HepG2 (cell line): ENCODE measurements around the gene CGNL1. TPM values are rescaled to one million over a fixed set of nuclear protein-coding genes. Genes with fewer than 3 reads are reported as not detected.

Source experiments
- ATAC-seq: fragments of 200-7000 bp; cut with Tn5 transposase; 3 replicates; pipeline ENCODE4 v1.9.1; 2020; ENCODE audit warnings: mild to moderate bottlenecking, moderate library complexity
- BruUV-seq: library from RNA; stranded (reverse); fragments of 400-500 nt; replicated peaks from 2 replicates; lab custom pipeline; 2021; lab: Mats Ljungman, UMichigan
- CTCF ChIA-PET: fragments of 300-600 bp; formaldehyde crosslinking; extraction: SDS; loops from one replicate; lab custom pipeline; 2021; ENCODE audit warnings: low total read pairs, inconsistent platforms, low intra/inter-chr PET ratio; lab: Yijun Ruan, JAX
- POLR2A ChIA-PET: fragments of 350-600 bp; sonication (Branson Sonifier 250); formaldehyde crosslinking; loops from one replicate; lab custom pipeline; 2020; ENCODE audit warnings: antibody characterized with exemption, inconsistent platforms; lab: Yijun Ruan, JAX
- DNase-seq: peaks from one replicate; pipeline ENCODE4 v3.0.0-alpha.2; 2015; ENCODE audit warnings: low spot score
- FAIRE-seq: peaks from 3 replicates; lab custom pipeline; 2011; peaks lifted over from hg19 to GRCh38; lab: Jason Lieb, UNC
- H2AFZ ChIP-seq: one replicate; pipeline ENCODE4 v1.6.1; 2011; ENCODE audit warnings: low read length, inconsistent platforms
- H3K27ac ChIP-seq: fragments of 300-600 bp; 3 replicates; pipeline ENCODE4 v1.8.0; 2011; ENCODE audit warnings: mixed run types, mild to moderate bottlenecking, mixed read lengths, low read length, inconsistent platforms; ENCODE audit not compliant: insufficient read depth; ENCODE audit errors: extremely low read length
- H3K27me3 ChIP-seq, 2 experiments: fragments of 200-600 bp in 1 of 2; 2 replicates in 1 of 2; 3 replicates in 1 of 2; pipeline versions ENCODE4 v1.6.0 to v1.8.0; 2011; ENCODE audit warnings: low read length in 2 of 2, mild to moderate bottlenecking in 2 of 2, moderate library complexity in 2 of 2, inconsistent platforms in 1 of 2; ENCODE audit not compliant: insufficient read depth in 2 of 2, control insufficient read depth in 1 of 2
- H3K36me3 ChIP-seq, 2 experiments: fragments of 200-600 bp in 1 of 2; replicated peaks in 1 of 2; 2 replicates in 1 of 2; 3 replicates in 1 of 2; pipeline versions ENCODE4 v1.5.1 to v1.8.0; 2011; ENCODE audit warnings: low read length in 2 of 2, inconsistent platforms in 1 of 2; ENCODE audit not compliant: insufficient read depth in 2 of 2, control insufficient read depth in 1 of 2
- H3K4me1 ChIP-seq: 2 replicates; pipeline ENCODE4 v1.5.1; 2012; ENCODE audit warnings: low read length, inconsistent platforms; ENCODE audit not compliant: insufficient read depth
- H3K4me2 ChIP-seq: 2 replicates; pipeline ENCODE4 v1.6.0; 2011; ENCODE audit warnings: low read depth, low read length, inconsistent platforms
- H3K4me3 ChIP-seq, 3 experiments: fragments of 200-600 bp in 1 of 3; sonication (generic), shearing (Covaris generic) in 1 of 3; replicated peaks in 1 of 3; 2 replicates each; pipeline ENCODE4 v1.5.1; 2011 to 2016; ENCODE audit warnings: low read length in 3 of 3, inconsistent platforms in 2 of 3, low read depth in 2 of 3, mild to moderate bottlenecking in 2 of 3, control low read depth in 1 of 3, mixed read lengths in 1 of 3; ENCODE audit not compliant: insufficient read depth in 1 of 3
- H3K79me2 ChIP-seq: one replicate; pipeline ENCODE4 v1.6.1; 2011; ENCODE audit warnings: low read length, inconsistent platforms; ENCODE audit not compliant: insufficient read depth
- H3K9ac ChIP-seq: 2 replicates; pipeline ENCODE4 v1.6.0; 2011; ENCODE audit warnings: mild to moderate bottlenecking, low read depth, low read length, inconsistent platforms; ENCODE audit not compliant: insufficient read depth
- H3K9me3 ChIP-seq: 2 replicates; pipeline ENCODE4 v1.5.1; 2012; ENCODE audit warnings: mild to moderate bottlenecking, low read length
- H4K20me1 ChIP-seq: 2 replicates; pipeline ENCODE4 v1.6.0; 2011; ENCODE audit warnings: inconsistent platforms, mild to moderate bottlenecking, low read length, moderate library complexity; ENCODE audit not compliant: insufficient read depth
- ATF7-NPFF ChIP-seq: sonication (generic); formaldehyde crosslinking; IDR thresholded peaks from 2 replicates; pipeline ENCODE4 v1.8.1; 2023; ENCODE audit warnings: mild to moderate bottlenecking, low read depth, missing genetic modification reagents, moderate library complexity
- CENPBD1 ChIP-seq: sonication (generic); formaldehyde crosslinking; IDR thresholded peaks from 2 replicates; pipeline ENCODE4 v1.8.0; 2022; ENCODE audit warnings: missing genetic modification reagents, low read depth, mild to moderate bottlenecking, borderline replicate concordance
- DBP ChIP-seq: sonication (generic); formaldehyde crosslinking; IDR thresholded peaks from 2 replicates; pipeline ENCODE4 v1.4.0; 2020; ENCODE audit warnings: missing genetic modification reagents; ENCODE audit errors: not compliant biosample characterization
- HMGXB4 ChIP-seq, 2 experiments: sonication (generic) in 1 of 2; formaldehyde crosslinking in 1 of 2; IDR thresholded peaks; 2 replicates each; pipeline versions ENCODE4 v1.4.0 to v1.6.1; 2018 to 2020; ENCODE audit warnings: missing genetic modification reagents in 2 of 2, borderline replicate concordance in 1 of 2, low read depth in 1 of 2, mild to moderate bottlenecking in 1 of 2, missing biosample characterization in 1 of 2
- KDM4B ChIP-seq: sonication (generic); formaldehyde crosslinking; IDR thresholded peaks from 2 replicates; pipeline ENCODE4 v1.4.0; 2020; ENCODE audit warnings: missing genetic modification reagents
- MBD4 ChIP-seq: IDR thresholded peaks from 2 replicates; pipeline ENCODE4 v1.6.1; 2012; ENCODE audit warnings: low read length, inconsistent platforms, borderline replicate concordance
- NPAS2 ChIP-seq: sonication (generic); formaldehyde crosslinking; IDR thresholded peaks from 2 replicates; pipeline ENCODE4 v1.8.0; 2022; ENCODE audit warnings: mild to moderate bottlenecking, missing genetic modification reagents, borderline replicate concordance
- RBFOX2 ChIP-seq: fragments of 200-400 bp; formaldehyde crosslinking; IDR thresholded peaks from 2 replicates; pipeline ENCODE4 v1.6.1; 2017; ENCODE audit warnings: low read depth, mild to moderate bottlenecking, low read length
- SALL2 ChIP-seq: sonication (generic); formaldehyde crosslinking; IDR thresholded peaks from 2 replicates; pipeline ENCODE4 v1.8.1; 2023; ENCODE audit warnings: mild to moderate bottlenecking, missing genetic modification reagents, inconsistent platforms
- SMYD3 ChIP-seq: sonication (generic); formaldehyde crosslinking; IDR thresholded peaks from 2 replicates; pipeline ENCODE4 v1.8.1; 2023; ENCODE audit warnings: mild to moderate bottlenecking, missing genetic modification reagents
- STAT6 ChIP-seq: sonication (generic); formaldehyde crosslinking; IDR thresholded peaks from 2 replicates; pipeline ENCODE4 v1.4.0; 2020; ENCODE audit warnings: missing genetic modification reagents, mild to moderate bottlenecking, borderline replicate concordance
- TFAP4 ChIP-seq: sonication (generic); IDR thresholded peaks from 2 replicates; pipeline ENCODE4 v1.6.1; 2016; ENCODE audit warnings: low read depth, borderline replicate concordance
- ZEB1 ChIP-seq: IDR thresholded peaks from 2 replicates; pipeline ENCODE4 v1.6.1; 2012; ENCODE audit warnings: mild to moderate bottlenecking, low read depth, inconsistent platforms; ENCODE audit not compliant: insufficient replicate concordance
- ZNF546 ChIP-seq: sonication (generic); formaldehyde crosslinking; conservative IDR thresholded peaks from 2 replicates; pipeline ENCODE4 v1.8.1; 2023; ENCODE audit warnings: mild to moderate bottlenecking, missing genetic modification reagents
- ZNF740 ChIP-seq: sonication (generic); formaldehyde crosslinking; IDR thresholded peaks from 2 replicates; pipeline ENCODE4 v1.4.0; 2020; ENCODE audit warnings: missing genetic modification reagents
- WGBS: methylation state at CpG from one replicate; pipeline ENCODE4 v1.1.6; 2017; ENCODE audit warnings: low lambda C conversion rate; 5-methylcytosine and 5-hydroxymethylcytosine counted together
- in situ Hi-C: cut with HindIII; loops from 2 replicates; pipeline ENCODE4 v1.10.0; 2017; ENCODE audit warnings: low pct_unique_long_range_greater_than_20kb; ENCODE audit not compliant: extremely low pct_ligation_motif_present
- intact Hi-C: fragments of 100-400 bp; cut with micrococcal nuclease; formaldehyde crosslinking; loops from one replicate; pipeline ENCODE4 v1.10.0; 2022; ENCODE audit not compliant: unreplicated experiment
- polyA plus RNA-seq, 8 experiments: library from polyadenylated mRNA; depleted of rRNA in 3 of 8; stranded (reverse) in 7 of 8; unstranded in 1 of 8; fragments of >200 nt; fragmentation: Illumina TruSeq in 4 of 8; extraction: Trizol in 4 of 8; gene quantifications; 2 replicates each; pipeline versions ENCODE4 v1.2.1 to v1.2.3, GENCODE V29; 2011 to 2016; ENCODE audit warnings: low read depth in 4 of 8, missing spikeins in 1 of 8, mixed read lengths in 1 of 8; ENCODE audit not compliant: insufficient read depth in 1 of 8
- total RNA-seq, 5 experiments: library from RNA; depleted of rRNA; stranded (reverse); fragments of >200 nt; fragmentation: Illumina TruSeq; extraction: Trizol; gene quantifications; 2 replicates each; pipeline ENCODE4 v1.2.3, GENCODE V29; 2016; ENCODE audit warnings: low read depth in 1 of 5

Gene CGNL1
- total and polyA plus RNA-seq, 2 of the 13 experiments (the other 11 are each of a cell fraction or from before 2014, with no cell fraction given), result 5.6 to 15.6 TPM

GRCh38 chr15:57538821-57539220 lies 162.5 kb downstream of the CGNL1 start:
- ATAC-seq, result no peak
- H3K36me3 ChIP-seq, result peaks cover 0 to 8% of the 10 kb centered on the region in 2 experiments; a peak in 3 of 5 replicates
- intact Hi-C loops (no loop called here), in situ Hi-C loops (loop anchor here (25.0 kb wide), 3 partner anchors 377 to 1052 kb away; no protein-coding TSS in a partner anchor)
- no peaks in the 10 kb centered on the region for H3K79me2 ChIP-seq
- H3K4me3 ChIP-seq, result no peak overlapping the region
- H2AFZ ChIP-seq, result no peak overlapping the region
- H3K4me2 ChIP-seq, result no peak overlapping the region
- ChIA-PET POLR2A (no interaction called here), CTCF (interaction anchor here (1.4 kb wide), 1 partner anchor 198 kb away, joined by 3 read pairs; no protein-coding TSS in a partner anchor)
- H3K27me3 ChIP-seq, result no peaks in the 10 kb centered on the region
- no peak for FAIRE-seq
- peaks cover 14% of the 10 kb centered on the region for H3K4me1 ChIP-seq
- no peaks in the 10 kb centered on the region for H4K20me1 ChIP-seq
- 96% methylated on average over 7 of the region's 9 CpGs for WGBS
- no peaks in the 10 kb centered on the region for H3K9me3 ChIP-seq
- H3K27ac ChIP-seq, result no peak overlapping the region
- no peak overlapping the region for H3K9ac ChIP-seq
- no peak for DNase-seq
- no TSS peak for BruUV-seq
- TF ChIP-seq KDM4B (CRISPR knock-in tag) (no peak), NPAS2 (CRISPR knock-in tag) (no peak), HMGXB4 (CRISPR knock-in tag; IDR thresholded peaks at IDR 0.05; ENCODE audit: borderline replicate concordance in 1 of 2, low read depth in 1 of 2) (no peak), STAT6 (CRISPR knock-in tag) (no peak), SMYD3 (no peak), ATF7-NPFF (CRISPR knock-in tag) (no peak), ZEB1 (no peak), ZNF546 (CRISPR knock-in tag) (no peak), MBD4 (no peak), ZNF740 (CRISPR knock-in tag) (no peak), SALL2 (no peak), DBP (CRISPR knock-in tag) (no peak), RBFOX2 (no peak), CENPBD1 (CRISPR knock-in tag) (no peak), TFAP4 (no peak)
